HEK293 (cell line): ENCODE results near the gene SLC9A9.

Experiments
- CTCF ChIA-PET: fragments of 350-600 bp; formaldehyde crosslinking; extraction: SDS; loops from one replicate; lab custom pipeline; 2021; ENCODE audit warnings: antibody characterized with exemption; lab: Yijun Ruan, JAX
- POLR2A ChIA-PET: fragments of 300-600 bp; formaldehyde crosslinking; extraction: SDS; loops from one replicate; lab custom pipeline; 2020; ENCODE audit warnings: antibody characterized with exemption, inconsistent platforms; lab: Yijun Ruan, JAX
- H3K27ac ChIP-seq: fragments of 200-500 bp; sonication (Bioruptor generic); 2 replicates; pipeline ENCODE4 v1.5.1; 2014; ENCODE audit warnings: low read depth, low read length, control low read depth, inconsistent platforms; ENCODE audit errors: extremely low read depth
- H3K36me3 ChIP-seq, 2 experiments: fragments of 200-500 bp in 1 of 2; sonication (Bioruptor generic) in 1 of 2; 1 replicate in 1 of 2; 2 replicates in 1 of 2; pipeline ENCODE4 v1.5.1; 2014 to 2017; ENCODE audit warnings: inconsistent platforms in 2 of 2, low read length in 2 of 2; ENCODE audit not compliant: control insufficient read depth in 2 of 2, insufficient read depth in 1 of 2
- H3K4me1 ChIP-seq: fragments of 200-500 bp; sonication (Bioruptor generic); 2 replicates; pipeline ENCODE4 v1.5.1; 2014; ENCODE audit warnings: mild to moderate bottlenecking, low read length, inconsistent platforms; ENCODE audit not compliant: control insufficient read depth, insufficient read depth
- H3K4me3 ChIP-seq: 2 replicates; pipeline ENCODE4 v1.5.1; 2011; ENCODE audit warnings: low read depth, mild to moderate bottlenecking, control low read depth, low read length, moderate library complexity
- H3K9me3 ChIP-seq: fragments of 200-500 bp; sonication (Bioruptor generic); 2 replicates; pipeline ENCODE4 v1.5.1; 2014; ENCODE audit warnings: low read depth, low read length, inconsistent platforms; ENCODE audit not compliant: control insufficient read depth, insufficient read depth
- GLI2 ChIP-seq: fragments of 450-650 bp; formaldehyde crosslinking; IDR thresholded peaks from 2 replicates; pipeline ENCODE4; 2017; ENCODE audit warnings: missing biosample characterization, missing genetic modification characterization, low read depth, borderline replicate concordance
- IKZF3 ChIP-seq: fragments of 450-650 bp; IDR thresholded peaks from 2 replicates; pipeline ENCODE4 v1.5.0; 2018; ENCODE audit warnings: missing biosample characterization, mild to moderate bottlenecking, missing genetic modification characterization, moderate library complexity
- OVOL3 ChIP-seq: fragments of 450-650 bp; formaldehyde crosslinking; IDR thresholded peaks from 2 replicates; pipeline ENCODE4 v1.5.1; 2016; ENCODE audit warnings: missing biosample characterization, missing genetic modification characterization
- SP7 ChIP-seq: fragments of 450-650 bp; formaldehyde crosslinking; IDR thresholded peaks from 2 replicates; pipeline ENCODE4 v1.5.1; 2016; ENCODE audit warnings: missing biosample characterization, missing genetic modification characterization
- ZBTB20 ChIP-seq: fragments of 450-650 bp; formaldehyde crosslinking; IDR thresholded peaks from 2 replicates; pipeline ENCODE4 v1.5.1; 2016; ENCODE audit warnings: missing biosample characterization, missing genetic modification characterization
- ZEB2 ChIP-seq: fragments of 450-650 bp; formaldehyde crosslinking; IDR thresholded peaks from 2 replicates; pipeline ENCODE4 v1.5.1; 2016; ENCODE audit warnings: missing biosample characterization, missing genetic modification characterization
- ZNF354C ChIP-seq: fragments of 450-650 bp; formaldehyde crosslinking; IDR thresholded peaks from 2 replicates; pipeline ENCODE4 v1.5.1; 2016; ENCODE audit warnings: missing biosample characterization, missing genetic modification characterization, low read depth, borderline replicate concordance
- ZNF366 ChIP-seq: fragments of 450-650 bp; formaldehyde crosslinking; conservative IDR thresholded peaks from 2 replicates; pipeline ENCODE4 v1.5.1; 2016; ENCODE audit warnings: missing biosample characterization, missing genetic modification characterization
- ZNF398 ChIP-seq: fragments of 450-650 bp; formaldehyde crosslinking; IDR thresholded peaks from 2 replicates; pipeline ENCODE4 v1.5.1; 2017; ENCODE audit warnings: missing biosample characterization, missing genetic modification characterization
- ZNF426 ChIP-seq: fragments of 450-650 bp; formaldehyde crosslinking; IDR thresholded peaks from 2 replicates; pipeline ENCODE4 v1.5.1; 2017; ENCODE audit warnings: missing biosample characterization, missing genetic modification characterization, mild to moderate bottlenecking, inconsistent platforms, moderate library complexity
- ZNF48 ChIP-seq: fragments of 450-650 bp; formaldehyde crosslinking; IDR thresholded peaks from 2 replicates; pipeline ENCODE4 v1.5.1; 2016; ENCODE audit warnings: missing biosample characterization, missing genetic modification characterization
- ZNF561 ChIP-seq: fragments of 450-650 bp; IDR thresholded peaks from 2 replicates; pipeline ENCODE4 v1.5.1; 2018; ENCODE audit warnings: missing biosample characterization, missing genetic modification characterization, borderline replicate concordance
- ZNF610 ChIP-seq: fragments of 450-650 bp; formaldehyde crosslinking; IDR thresholded peaks from 2 replicates; pipeline ENCODE4 v1.5.1; 2016; ENCODE audit warnings: missing biosample characterization, missing genetic modification characterization, borderline replicate concordance
- ZSCAN30 ChIP-seq: fragments of 450-650 bp; IDR thresholded peaks from 2 replicates; pipeline ENCODE4 v1.5.1; 2018; ENCODE audit warnings: missing biosample characterization, mild to moderate bottlenecking, missing genetic modification characterization, moderate library complexity
- TF ChIP-seq, protein P1 (sequence below): fragments of 450-650 bp; IDR thresholded peaks from 2 replicates; pipeline ENCODE4 v1.5.1; 2018; ENCODE audit warnings: missing biosample characterization, mild to moderate bottlenecking, missing genetic modification characterization
- TF ChIP-seq, protein P2 (sequence below): fragments of 450-650 bp; formaldehyde crosslinking; IDR thresholded peaks from 2 replicates; pipeline ENCODE4 v1.5.1; 2016; ENCODE audit warnings: missing biosample characterization, missing genetic modification characterization
- TF ChIP-seq, protein P3 (sequence below): fragments of 450-650 bp; formaldehyde crosslinking; IDR thresholded peaks from 2 replicates; pipeline ENCODE4 v1.5.1; 2016; ENCODE audit warnings: missing biosample characterization, missing genetic modification characterization

SLC9A9 gene

GRCh38 chr3:143332026-143332425 lies 516.2 kb downstream of the SLC9A9 start (continued):
- no peak for TF ChIP-seq ZNF426
- no peak for TF ChIP-seq ZNF561 (tag by site-specific recombination)

- no peak for TF ChIP-seq ZNF366
- TF ChIP-seq, protein P1, sequence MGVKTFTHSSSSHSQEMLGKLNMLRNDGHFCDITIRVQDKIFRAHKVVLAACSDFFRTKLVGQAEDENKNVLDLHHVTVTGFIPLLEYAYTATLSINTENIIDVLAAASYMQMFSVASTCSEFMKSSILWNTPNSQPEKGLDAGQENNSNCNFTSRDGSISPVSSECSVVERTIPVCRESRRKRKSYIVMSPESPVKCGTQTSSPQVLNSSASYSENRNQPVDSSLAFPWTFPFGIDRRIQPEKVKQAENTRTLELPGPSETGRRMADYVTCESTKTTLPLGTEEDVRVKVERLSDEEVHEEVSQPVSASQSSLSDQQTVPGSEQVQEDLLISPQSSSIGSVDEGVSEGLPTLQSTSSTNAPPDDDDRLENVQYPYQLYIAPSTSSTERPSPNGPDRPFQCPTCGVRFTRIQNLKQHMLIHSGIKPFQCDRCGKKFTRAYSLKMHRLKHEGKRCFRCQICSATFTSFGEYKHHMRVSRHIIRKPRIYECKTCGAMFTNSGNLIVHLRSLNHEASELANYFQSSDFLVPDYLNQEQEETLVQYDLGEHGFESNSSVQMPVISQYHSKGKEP (tag by site-specific recombination): no peak
- TF ChIP-seq, protein P2, sequence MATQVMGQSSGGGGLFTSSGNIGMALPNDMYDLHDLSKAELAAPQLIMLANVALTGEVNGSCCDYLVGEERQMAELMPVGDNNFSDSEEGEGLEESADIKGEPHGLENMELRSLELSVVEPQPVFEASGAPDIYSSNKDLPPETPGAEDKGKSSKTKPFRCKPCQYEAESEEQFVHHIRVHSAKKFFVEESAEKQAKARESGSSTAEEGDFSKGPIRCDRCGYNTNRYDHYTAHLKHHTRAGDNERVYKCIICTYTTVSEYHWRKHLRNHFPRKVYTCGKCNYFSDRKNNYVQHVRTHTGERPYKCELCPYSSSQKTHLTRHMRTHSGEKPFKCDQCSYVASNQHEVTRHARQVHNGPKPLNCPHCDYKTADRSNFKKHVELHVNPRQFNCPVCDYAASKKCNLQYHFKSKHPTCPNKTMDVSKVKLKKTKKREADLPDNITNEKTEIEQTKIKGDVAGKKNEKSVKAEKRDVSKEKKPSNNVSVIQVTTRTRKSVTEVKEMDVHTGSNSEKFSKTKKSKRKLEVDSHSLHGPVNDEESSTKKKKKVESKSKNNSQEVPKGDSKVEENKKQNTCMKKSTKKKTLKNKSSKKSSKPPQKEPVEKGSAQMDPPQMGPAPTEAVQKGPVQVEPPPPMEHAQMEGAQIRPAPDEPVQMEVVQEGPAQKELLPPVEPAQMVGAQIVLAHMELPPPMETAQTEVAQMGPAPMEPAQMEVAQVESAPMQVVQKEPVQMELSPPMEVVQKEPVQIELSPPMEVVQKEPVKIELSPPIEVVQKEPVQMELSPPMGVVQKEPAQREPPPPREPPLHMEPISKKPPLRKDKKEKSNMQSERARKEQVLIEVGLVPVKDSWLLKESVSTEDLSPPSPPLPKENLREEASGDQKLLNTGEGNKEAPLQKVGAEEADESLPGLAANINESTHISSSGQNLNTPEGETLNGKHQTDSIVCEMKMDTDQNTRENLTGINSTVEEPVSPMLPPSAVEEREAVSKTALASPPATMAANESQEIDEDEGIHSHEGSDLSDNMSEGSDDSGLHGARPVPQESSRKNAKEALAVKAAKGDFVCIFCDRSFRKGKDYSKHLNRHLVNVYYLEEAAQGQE (tag by site-specific recombination): no peak
- H3K4me1 ChIP-seq: no peaks in the 10 kb centered on the region
- no peak overlapping the region for H3K27ac ChIP-seq
- no peaks in the 10 kb centered on the region for H3K9me3 ChIP-seq
- H3K36me3 ChIP-seq: no peaks in the 10 kb centered on the region
- no peak overlapping the region for H3K4me3 ChIP-seq
- ChIA-PET POLR2A (no interaction called here), CTCF (interaction anchor here (0.5 to 1.2 kb wide), 2 partner anchors 13 to 181 kb away, joined by 3 to 4 read pairs; no protein-coding TSS in a partner anchor)
Measured at GRCh38 chr3:143331350-143331749, 516.9 kb downstream of the SLC9A9 start.

GRCh38 chr3:143330296-143330868 lies 517.9 kb downstream of the SLC9A9 start:
- POLR2A ChIA-PET: no interaction called here
- CTCF ChIA-PET: no interaction called here

DNA sequence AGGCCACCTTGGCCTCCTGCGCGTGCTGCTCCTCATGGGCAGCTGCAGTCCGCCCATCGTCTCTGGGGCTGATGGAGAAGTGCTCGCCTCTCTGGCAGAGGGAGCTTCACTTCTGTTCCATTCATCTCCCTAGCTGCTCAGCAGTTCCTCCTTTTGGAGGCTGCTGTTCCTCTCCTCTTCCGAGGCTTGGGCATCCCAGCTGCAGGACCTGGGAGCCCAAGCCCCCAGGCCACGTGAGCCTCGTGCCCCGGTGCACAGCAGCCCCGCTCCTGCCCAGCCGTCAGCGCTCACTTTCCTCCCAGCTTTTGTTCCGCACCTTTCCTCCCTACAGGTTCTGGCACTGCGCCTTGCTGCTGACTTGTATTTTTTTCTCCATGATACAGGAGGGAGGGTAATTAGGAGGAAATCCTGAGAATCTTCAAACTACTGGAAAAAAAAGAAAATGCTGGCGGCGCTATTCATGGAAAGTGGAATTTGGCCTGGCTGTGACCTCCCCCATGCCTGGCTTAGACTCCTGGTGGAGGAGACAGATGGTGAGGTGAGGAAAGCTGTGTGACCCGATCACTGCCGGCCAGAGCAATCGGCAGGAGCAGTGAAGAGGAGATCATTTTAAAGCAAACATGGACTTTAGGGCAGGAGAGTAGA lies 518.6 kb downstream of the SLC9A9 start:
- Histone ChIP-seq H3K4me1 (no peaks in the 10 kb centered on the region), H3K4me3 (no peak overlapping the region), H3K36me3 (no peaks in the 10 kb centered on the region), H3K9me3 (no peaks in the 10 kb centered on the region), H3K27ac (no peak overlapping the region)
- TF ChIP-seq ZEB2 (tag by site-specific recombination) (no peak), ZBTB20 (no peak), OVOL3 (tag by site-specific recombination) (no peak), ZNF398 (tag by site-specific recombination) (no peak), IKZF3 (tag by site-specific recombination) (no peak), ZSCAN30 (tag by site-specific recombination) (no peak)
- POLR2A ChIA-PET: no interaction called here
- CTCF ChIA-PET: no interaction called here

More at GRCh38 chr3:143330296-143330868, 517.9 kb downstream of the SLC9A9 start:
- Histone ChIP-seq H3K4me3 (no peak overlapping the region), H3K36me3 (no peaks in the 10 kb centered on the region), H3K27ac (no peak overlapping the region), H3K4me1 (no peaks in the 10 kb centered on the region), H3K9me3 (no peaks in the 10 kb centered on the region)
- TF ChIP-seq ZNF610 (no peak), ZNF48 (tag by site-specific recombination) (no peak), ZNF354C (tag by site-specific recombination) (no peak), SP7 (no peak), GLI2 (tag by site-specific recombination) (no peak)
- TF ChIP-seq, protein P3, sequence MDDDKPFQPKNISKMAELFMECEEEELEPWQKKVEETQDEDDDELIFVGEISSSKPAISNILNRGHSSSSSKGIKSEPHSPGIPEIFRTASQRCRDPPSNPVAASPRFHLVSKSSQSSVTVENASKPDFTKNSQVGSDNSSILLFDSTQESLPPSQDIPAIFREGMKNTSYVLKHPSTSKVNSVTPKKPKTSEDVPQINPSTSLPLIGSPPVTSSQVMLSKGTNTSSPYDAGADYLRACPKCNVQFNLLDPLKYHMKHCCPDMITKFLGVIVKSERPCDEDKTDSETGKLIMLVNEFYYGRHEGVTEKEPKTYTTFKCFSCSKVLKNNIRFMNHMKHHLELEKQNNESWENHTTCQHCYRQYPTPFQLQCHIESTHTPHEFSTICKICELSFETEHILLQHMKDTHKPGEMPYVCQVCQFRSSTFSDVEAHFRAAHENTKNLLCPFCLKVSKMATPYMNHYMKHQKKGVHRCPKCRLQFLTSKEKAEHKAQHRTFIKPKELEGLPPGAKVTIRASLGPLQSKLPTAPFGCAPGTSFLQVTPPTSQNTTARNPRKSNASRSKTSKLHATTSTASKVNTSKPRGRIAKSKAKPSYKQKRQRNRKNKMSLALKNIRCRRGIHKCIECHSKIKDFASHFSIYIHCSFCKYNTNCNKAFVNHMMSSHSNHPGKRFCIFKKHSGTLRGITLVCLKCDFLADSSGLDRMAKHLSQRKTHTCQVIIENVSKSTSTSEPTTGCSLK (tag by site-specific recombination): no peak
